GM19351 (cell line): ENCODE data around the gene SORCS2.

Experiments
- ATAC-seq: cut with Tn5 transposase; IDR thresholded peaks from one replicate; pipeline ENCODE4 v1.9.1; 2021; ENCODE audit warnings: mild to moderate bottlenecking, moderate library complexity; ENCODE audit not compliant: unreplicated experiment

Gene SORCS2

GRCh38 chr4:7638984-7639789 lies 446.8 kb downstream of the SORCS2 start:
- no peak for ATAC-seq

GRCh38 chr4:7640136-7640535 lies 447.8 kb downstream of the SORCS2 start:
- ATAC-seq: no peak

GRCh38 chr4:7641712-7642111 lies 449.4 kb downstream of the SORCS2 start:
- no peak for ATAC-seq

- ATAC-seq: no peak
These were observed 450.6 kb downstream of the SORCS2 start for GRCh38 chr4:7642741-7643458.

- ATAC-seq: no peak
These were observed 452.8 kb downstream of the SORCS2 start for GRCh38 chr4:7645158-7645557.

GRCh38 chr4:7645956-7646355 lies 453.6 kb downstream of the SORCS2 start:
- no peak for ATAC-seq

GRCh38 chr4:7646384-7647061 lies 454.2 kb downstream of the SORCS2 start:
- ATAC-seq: no peak

GRCh38 chr4:7647186-7647585 lies 454.8 kb downstream of the SORCS2 start:
- ATAC-seq: no peak

- no peak for ATAC-seq
These were observed 455.5 kb downstream of the SORCS2 start for GRCh38 chr4:7647600-7648543.

- ATAC-seq: no peak
These were observed 456.4 kb downstream of the SORCS2 start for GRCh38 chr4:7648544-7649395.

GRCh38 chr4:7649411-7649740 lies 457.0 kb downstream of the SORCS2 start:
- ATAC-seq: no peak

GRCh38 chr4:7649741-7650531 lies 457.6 kb downstream of the SORCS2 start:
- no peak for ATAC-seq

- ATAC-seq: no peak
These were observed 458.5 kb downstream of the SORCS2 start for GRCh38 chr4:7650606-7651385.

- ATAC-seq: no peak
These were observed 459.2 kb downstream of the SORCS2 start for GRCh38 chr4:7651461-7651921.

GRCh38 chr4:7652006-7652405 lies 459.7 kb downstream of the SORCS2 start:
- ATAC-seq: no peak

- ATAC-seq: no peak
These were observed 460.1 kb downstream of the SORCS2 start for GRCh38 chr4:7652451-7652881.

- no peak for ATAC-seq
These were observed 460.6 kb downstream of the SORCS2 start for GRCh38 chr4:7652906-7653305.
